WI38 (cell line): ENCODE results near the gene MCM6.
"Not testable (repeated sequence)": the region's sequence is repeated elsewhere in the genome, so short reads cannot be mapped to it uniquely, and the experiment has no call there.

Experiments
- H3K4me3 ChIP-seq: 2 replicates; pipeline ENCODE4 v1.5.1; 2011; ENCODE audit warnings: low read depth, mild to moderate bottlenecking, control low read depth, low read length
- CTCF ChIP-seq: IDR thresholded peaks from 2 replicates; pipeline ENCODE4 v1.5.1; 2012; ENCODE audit warnings: low read depth, mild to moderate bottlenecking, control low read depth, low read length

Gene MCM6

GRCh38 chr2:135796606-135797005, 79.6 kb downstream of the MCM6 start:
- no peak overlapping the region for H3K4me3 ChIP-seq
- no peak for TF ChIP-seq CTCF

- H3K4me3 ChIP-seq, result not testable (repeated sequence)
- TF ChIP-seq CTCF, result 0 out of 2 replicates have a peak, but pooled peaks have one; percentile 15
Observed at GRCh38 chr2:135795641-135796040, 80.6 kb downstream of the MCM6 start.

- no peak overlapping the region for H3K4me3 ChIP-seq
- TF ChIP-seq CTCF, result no peak
Observed at GRCh38 chr2:135792401-135793150, 83.7 kb downstream of the MCM6 start.

GRCh38 chr2:135791418-135792190, 84.6 kb downstream of the MCM6 start:
- H3K4me3 ChIP-seq, result no peak overlapping the region
- TF ChIP-seq CTCF, result no peak

GRCh38 chr2:135790423-135790822, 85.8 kb downstream of the MCM6 start:
- no peak overlapping the region for H3K4me3 ChIP-seq
- no peak for TF ChIP-seq CTCF
